GM23248 (cell line): ENCODE results near the gene PRSS8.

ENCODE experiments used
- EZH2 ChIP-seq: fragments of 200-600 bp; sonication (generic); IDR thresholded peaks from 2 replicates; pipeline ENCODE4 v1.6.1; 2018; ENCODE audit warnings: antibody characterized with exemption, mild to moderate bottlenecking; ENCODE audit not compliant: insufficient read depth, poor library complexity, severe bottlenecking
- EZH2phosphoT487 ChIP-seq: fragments of 200-600 bp; sonication (generic); IDR thresholded peaks from 2 replicates; pipeline ENCODE4 v1.6.1; 2018; ENCODE audit warnings: antibody characterized with exemption, moderate library complexity, mild to moderate bottlenecking, low read depth; ENCODE audit not compliant: insufficient read depth

DNA sequence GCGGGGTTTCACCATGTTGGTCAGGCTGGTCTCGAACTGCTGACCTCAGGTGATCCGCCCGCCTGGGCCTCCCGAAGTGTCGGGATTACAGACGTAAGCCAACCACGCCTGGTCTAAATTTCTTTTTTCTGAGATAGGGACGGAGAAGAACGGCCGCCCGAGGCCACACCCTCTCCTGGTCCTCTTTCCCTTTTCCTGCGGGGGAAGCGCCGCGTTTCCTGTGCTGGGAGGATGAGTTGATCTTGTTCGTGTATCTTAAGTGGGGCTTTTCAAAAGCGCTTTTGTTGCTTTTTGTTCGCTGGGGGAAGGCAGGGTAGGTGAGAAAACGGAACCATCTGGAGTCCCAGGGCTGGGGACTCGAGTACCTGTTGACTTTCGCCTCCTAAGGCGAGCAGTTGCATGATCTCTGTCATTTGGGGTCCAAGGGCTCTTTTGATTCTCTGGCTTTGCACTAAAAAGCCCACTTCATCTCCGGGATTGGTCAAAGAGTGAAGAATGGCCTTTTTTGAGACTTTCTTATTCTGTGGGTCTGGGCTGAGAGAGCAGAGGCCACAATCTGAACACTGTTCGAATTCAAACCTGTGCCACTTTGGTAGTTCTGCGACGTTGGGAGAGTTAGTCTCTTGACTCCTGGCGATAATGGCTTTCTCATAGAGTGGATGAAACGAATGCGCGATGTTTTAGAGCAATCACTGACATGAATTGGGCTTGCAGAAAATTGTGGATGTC is 45.7 kb upstream of the PRSS8 start:
- TF ChIP-seq EZH2 (no peak), EZH2phosphoT487 (no peak)
